Kidney epithelial cell (primary cell): ENCODE results near the gene SV2A. TPM values are rescaled to one million over a fixed set of nuclear protein-coding genes. Genes with fewer than 3 reads are reported as not detected.

Experiments
- DNase-seq: peaks from one replicate; pipeline ENCODE4 v3.0.0-alpha.2; 2010; ENCODE audit warnings: low read depth
- H3K27me3 ChIP-seq: 2 replicates; pipeline ENCODE4 v1.6.0; 2011; ENCODE audit warnings: low read length; ENCODE audit not compliant: control insufficient read depth, insufficient read depth
- H3K36me3 ChIP-seq: 2 replicates; pipeline ENCODE4 v1.5.1; 2011; ENCODE audit warnings: low read length; ENCODE audit not compliant: control insufficient read depth, insufficient read depth
- H3K4me3 ChIP-seq: 2 replicates; pipeline ENCODE4 v1.5.1; 2011; ENCODE audit warnings: low read depth, mild to moderate bottlenecking, control low read depth, low read length
- total RNA-seq: library from RNA; depleted of rRNA; stranded (reverse); fragments of >200 nt; gene quantifications from 2 replicates; pipeline ENCODE4 v1.2.3, GENCODE V29; 2015
- TF ChIP-seq, protein P1 (sequence below): IDR thresholded peaks from 2 replicates; pipeline ENCODE4 v1.5.1; 2011; ENCODE audit warnings: mild to moderate bottlenecking, moderate library complexity, low read length, control low read depth, inconsistent platforms; ENCODE audit not compliant: insufficient read depth, poor library complexity, severe bottlenecking

Gene SV2A
- total RNA-seq, 1 donor from 2014 or later = 14.1 TPM

DNA sequence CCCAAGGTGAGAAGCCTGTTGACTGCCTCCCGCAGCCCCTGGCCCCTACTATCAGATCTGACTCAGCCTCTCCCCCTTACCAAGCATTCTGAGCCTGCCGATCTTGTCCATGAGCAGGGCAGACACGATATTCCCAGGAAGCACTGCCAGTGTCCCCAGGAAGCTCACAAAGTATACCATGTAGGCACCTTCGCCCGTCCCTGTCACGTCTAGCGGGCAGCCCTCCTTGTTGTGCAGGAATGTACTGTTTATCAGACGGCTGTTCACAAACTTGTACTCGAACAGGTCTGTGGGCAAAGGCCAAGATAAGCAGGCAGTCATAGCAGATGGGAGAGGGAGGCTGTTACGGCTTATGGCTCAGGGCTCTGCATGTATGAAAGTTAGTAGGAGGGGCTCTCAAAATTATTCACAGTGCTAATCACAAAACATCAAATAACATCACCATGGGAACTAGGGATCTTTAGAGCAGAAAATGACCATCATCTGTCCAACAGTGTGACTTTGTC is 11.0 kb downstream of the SV2A start:
- no peaks in the 10 kb centered on the region for H3K36me3 ChIP-seq
- H3K27me3 ChIP-seq = no peaks in the 10 kb centered on the region
- DNase-seq = no peak
- H3K4me3 ChIP-seq = no peak overlapping the region
- TF ChIP-seq, protein P1, sequence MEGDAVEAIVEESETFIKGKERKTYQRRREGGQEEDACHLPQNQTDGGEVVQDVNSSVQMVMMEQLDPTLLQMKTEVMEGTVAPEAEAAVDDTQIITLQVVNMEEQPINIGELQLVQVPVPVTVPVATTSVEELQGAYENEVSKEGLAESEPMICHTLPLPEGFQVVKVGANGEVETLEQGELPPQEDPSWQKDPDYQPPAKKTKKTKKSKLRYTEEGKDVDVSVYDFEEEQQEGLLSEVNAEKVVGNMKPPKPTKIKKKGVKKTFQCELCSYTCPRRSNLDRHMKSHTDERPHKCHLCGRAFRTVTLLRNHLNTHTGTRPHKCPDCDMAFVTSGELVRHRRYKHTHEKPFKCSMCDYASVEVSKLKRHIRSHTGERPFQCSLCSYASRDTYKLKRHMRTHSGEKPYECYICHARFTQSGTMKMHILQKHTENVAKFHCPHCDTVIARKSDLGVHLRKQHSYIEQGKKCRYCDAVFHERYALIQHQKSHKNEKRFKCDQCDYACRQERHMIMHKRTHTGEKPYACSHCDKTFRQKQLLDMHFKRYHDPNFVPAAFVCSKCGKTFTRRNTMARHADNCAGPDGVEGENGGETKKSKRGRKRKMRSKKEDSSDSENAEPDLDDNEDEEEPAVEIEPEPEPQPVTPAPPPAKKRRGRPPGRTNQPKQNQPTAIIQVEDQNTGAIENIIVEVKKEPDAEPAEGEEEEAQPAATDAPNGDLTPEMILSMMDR = no peak

DNA sequence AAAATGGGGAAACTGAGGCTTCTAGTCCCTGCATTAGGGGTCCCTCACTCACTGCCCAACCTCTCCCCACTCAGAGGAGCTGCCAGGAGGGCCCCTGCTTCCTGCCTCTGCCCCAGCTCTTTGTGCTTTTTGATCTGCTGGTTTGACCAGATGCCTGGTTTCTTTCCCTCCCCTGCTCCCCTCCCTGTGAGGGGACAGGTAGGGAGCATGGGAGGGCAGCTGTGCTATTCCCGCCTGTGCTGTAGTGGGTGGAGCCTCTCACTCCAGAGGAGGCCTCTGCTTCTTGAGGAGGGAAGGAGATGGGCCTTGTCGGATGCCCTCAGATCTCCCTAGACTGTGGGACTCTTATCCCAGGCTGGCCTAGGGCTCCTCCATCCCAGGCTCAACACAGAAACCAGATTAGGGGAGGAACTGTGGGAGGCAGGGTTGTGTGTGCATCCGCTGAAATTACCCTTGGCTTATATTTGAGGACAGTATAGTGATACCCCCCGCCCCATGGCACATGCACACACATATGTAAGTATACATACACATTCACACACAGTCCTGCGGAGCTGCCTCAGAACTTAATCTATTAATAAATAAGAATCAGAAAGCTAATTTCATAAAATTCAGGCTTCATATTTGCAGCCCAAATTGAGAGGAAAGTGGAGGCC is 13.7 kb downstream of the SV2A start:
- DNase-seq = no peak
- H3K4me3 ChIP-seq = no peak overlapping the region
- TF ChIP-seq, protein P1 = no peak
- no peaks in the 10 kb centered on the region for H3K36me3 ChIP-seq
- no peaks in the 10 kb centered on the region for H3K27me3 ChIP-seq

DNA sequence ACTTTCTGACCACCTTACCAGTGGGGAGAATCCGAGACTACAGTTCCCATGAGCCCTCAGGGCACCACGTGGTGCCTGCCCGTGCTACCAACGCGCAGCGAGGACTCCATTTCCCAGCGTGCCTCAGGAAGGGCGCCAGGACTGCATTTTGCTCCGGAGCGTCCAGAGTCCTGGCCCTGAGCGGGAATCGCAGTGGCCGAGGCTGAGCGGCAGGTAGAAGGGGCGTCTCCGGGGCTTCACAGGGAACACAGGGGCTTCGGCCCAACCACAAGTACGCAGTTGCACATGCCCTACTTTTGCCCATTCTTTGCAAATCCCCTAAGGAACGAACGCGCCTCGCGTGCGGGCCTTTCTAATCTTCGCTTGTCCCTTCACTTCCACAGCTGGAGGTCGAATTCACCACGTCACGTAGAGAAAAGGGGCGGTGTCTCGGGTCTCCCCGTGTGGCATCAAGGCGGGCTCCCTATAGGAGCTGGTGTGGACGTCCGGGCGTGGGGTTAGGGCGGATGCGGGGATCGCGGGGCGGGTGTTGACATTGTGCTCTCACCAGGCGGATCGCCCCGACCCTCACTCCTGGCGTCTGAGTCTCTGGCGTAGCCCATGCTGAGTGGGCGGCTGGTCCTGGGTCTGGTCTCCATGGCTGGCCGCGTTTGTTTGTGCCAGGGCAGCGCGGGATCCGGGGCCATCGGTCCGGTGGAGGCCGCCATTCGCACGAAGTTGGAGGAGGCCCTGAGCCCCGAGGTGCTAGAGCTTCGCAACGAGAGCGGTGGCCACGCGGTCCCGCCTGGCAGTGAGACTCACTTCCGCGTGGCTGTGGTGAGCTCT is 18.0 kb downstream of the SV2A start, which contains the start of gene BOLA1:
Gene BOLA1 (plus strand): TSS at position 109 of the 825 bp plus-strand sequence. CDS start 492 bp downstream, at position 601.
- H3K27me3 ChIP-seq = no peaks in the 10 kb centered on the region
- H3K36me3 ChIP-seq = no peaks in the 10 kb centered on the region
- peak; percentile 77 for DNase-seq
- H3K4me3 ChIP-seq = peak within 1 kb of the TSS; percentile 52
- TF ChIP-seq, protein P1 = no peak

- no peak for DNase-seq
- H3K4me3 ChIP-seq = no peak overlapping the region
- no peaks in the 10 kb centered on the region for H3K36me3 ChIP-seq
- TF ChIP-seq, protein P1 = no peak
- no peaks in the 10 kb centered on the region for H3K27me3 ChIP-seq
Measured at GRCh38 chr1:149896575-149896974, 21.1 kb downstream of the SV2A start.

- no peaks in the 10 kb centered on the region for H3K36me3 ChIP-seq
- TF ChIP-seq, protein P1 = no peak
- no peaks in the 10 kb centered on the region for H3K27me3 ChIP-seq
- peak overlapping the region; percentile 41 for H3K4me3 ChIP-seq
- no peak for DNase-seq
Measured at GRCh38 chr1:149888999-149889289, 28.7 kb downstream of the SV2A start.
